ENCODE measurements around the gene PROSER2. TPM values are rescaled to one million over a fixed set of nuclear protein-coding genes. Genes with fewer than 3 reads are reported as not detected.

Gene PROSER2
- total and polyA plus RNA-seq, 2 of the 13 experiments (the other 11 are each of a cell fraction or from before 2014, with no cell fraction given) = 6.9 to 7.7 TPM

DNA sequence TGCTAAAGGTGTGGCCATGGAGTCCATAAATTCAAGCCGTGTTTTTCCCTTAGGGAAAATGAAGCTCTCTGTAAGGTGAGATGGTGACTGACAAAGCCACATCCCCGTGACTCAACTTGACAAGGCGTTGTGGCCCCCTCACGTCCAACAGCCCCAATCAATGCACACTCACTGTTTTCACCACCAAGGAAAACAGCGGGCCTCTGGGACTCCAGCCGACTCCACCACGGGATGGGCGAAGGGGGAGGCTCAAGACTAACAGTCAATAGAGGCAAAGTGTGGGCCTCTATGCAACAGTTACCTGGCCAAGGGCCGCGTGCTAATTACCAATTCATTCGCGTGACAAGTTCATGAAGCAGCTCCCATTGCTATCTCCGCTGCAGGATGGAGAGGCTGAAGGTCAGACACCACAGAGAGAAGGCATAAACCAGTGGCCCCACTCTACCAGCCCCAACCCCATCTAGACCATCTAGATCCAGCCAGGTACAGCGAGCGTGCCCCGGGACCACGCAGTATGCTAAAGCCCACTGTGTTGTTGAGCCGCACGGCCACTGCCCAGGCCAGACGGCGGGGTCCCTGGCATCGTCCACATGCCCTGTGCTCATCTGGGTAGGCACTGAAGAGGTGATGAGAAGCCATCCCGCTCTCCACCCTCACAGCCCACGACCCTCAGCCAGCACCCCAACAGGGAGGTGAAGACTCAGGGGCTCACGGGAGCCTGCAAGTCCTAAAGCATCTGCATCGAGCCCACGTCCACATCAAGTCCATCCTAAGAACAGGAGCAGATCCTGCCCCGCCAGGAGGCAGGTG, 76.1 kb downstream of the PROSER2 start:
- Histone ChIP-seq H3K9me3 (ENCODE audit: low read length) (no peaks in the 10 kb centered on the region), H3K27ac (ENCODE audit: extremely low read length, insufficient read depth, low read length) (no peak overlapping the region), H4K20me1 (ENCODE audit: insufficient read depth, low read length) (no peaks in the 10 kb centered on the region), H3K4me1 (ENCODE audit: insufficient read depth, low read length) (peaks cover 49% of the 10 kb centered on the region), H3K36me3 (replicated peaks in 1 of 2; ENCODE audit: control insufficient read depth in 1 of 2, insufficient read depth in 2 of 2, low read length in 2 of 2) (no peaks in the 10 kb centered on the region), H3K79me2 (ENCODE audit: insufficient read depth, low read length) (no peaks in the 10 kb centered on the region), H3K9ac (ENCODE audit: insufficient read depth, low read depth, low read length) (peak overlapping the region; percentile 5; the same call in 1 of the 2 replicates), H3K27me3 (ENCODE audit: control insufficient read depth in 1 of 2, insufficient read depth in 2 of 2, low read length in 2 of 2) (no peaks in the 10 kb centered on the region), H2AFZ (ENCODE audit: low read length) (no peak overlapping the region), H3K4me2 (ENCODE audit: low read depth, low read length) (peak overlapping the region; percentile 72), H3K4me3 (replicated peaks in 1 of 3; ENCODE audit: insufficient read depth in 1 of 3, low read depth in 2 of 3, low read length in 3 of 3) (peak overlapping the region in 1 of 3 experiments; percentile 49; a peak in 1 of 6 replicates)
- in situ Hi-C loops (cut with HindIII; ENCODE audit: extremely low pct_ligation_motif_present, low pct_unique_long_range_greater_than_20kb) (no loop called here), intact Hi-C loops (cut with micrococcal nuclease; ENCODE audit: unreplicated experiment) (no loop called here)
- ATAC-seq (no peak), DNase-seq (ENCODE audit: low spot score) (no peak), FAIRE-seq (no peak)
- CTCF ChIA-PET (ENCODE audit: low intra/inter-chr PET ratio, low total read pairs) = no interaction called here
- TF ChIP-seq ZNF724P (CRISPR knock-in tag; IDR thresholded peaks at IDR 0.05; ENCODE audit: borderline replicate concordance) (no peak), BCL6 (CRISPR knock-in tag; IDR thresholded peaks at IDR 0.05) (no peak), SP2 (CRISPR knock-in tag; IDR thresholded peaks at IDR 0.05) (no peak), MAFF (IDR thresholded peaks at IDR 0.05; ENCODE audit: low read depth, low read length) (no peak), ZNF598 (CRISPR knock-in tag; IDR thresholded peaks at IDR 0.05; ENCODE audit: borderline replicate concordance) (no peak), SPEN (CRISPR knock-in tag; IDR thresholded peaks at IDR 0.05; ENCODE audit: low read depth) (no peak), KLF12 (CRISPR knock-in tag; IDR thresholded peaks at IDR 0.05; ENCODE audit: borderline replicate concordance) (no peak), SMYD3 (CRISPR knock-in tag; IDR thresholded peaks at IDR 0.05) (no peak), CBX2 (IDR thresholded peaks at IDR 0.05; ENCODE audit: low read depth, low read length) (no peak), CBX2 (CRISPR knock-in tag; IDR thresholded peaks at IDR 0.05; ENCODE audit: low read depth) (no peak), ZNF737 (CRISPR knock-in tag; IDR thresholded peaks at IDR 0.05; ENCODE audit: borderline replicate concordance) (no peak), ZSCAN9 (CRISPR knock-in tag; IDR thresholded peaks at IDR 0.05; ENCODE audit: borderline replicate concordance) (no peak), ESRRA (CRISPR knock-in tag; IDR thresholded peaks at IDR 0.05; ENCODE audit: low read depth) (no peak)
- TF ChIP-seq, protein P1, sequence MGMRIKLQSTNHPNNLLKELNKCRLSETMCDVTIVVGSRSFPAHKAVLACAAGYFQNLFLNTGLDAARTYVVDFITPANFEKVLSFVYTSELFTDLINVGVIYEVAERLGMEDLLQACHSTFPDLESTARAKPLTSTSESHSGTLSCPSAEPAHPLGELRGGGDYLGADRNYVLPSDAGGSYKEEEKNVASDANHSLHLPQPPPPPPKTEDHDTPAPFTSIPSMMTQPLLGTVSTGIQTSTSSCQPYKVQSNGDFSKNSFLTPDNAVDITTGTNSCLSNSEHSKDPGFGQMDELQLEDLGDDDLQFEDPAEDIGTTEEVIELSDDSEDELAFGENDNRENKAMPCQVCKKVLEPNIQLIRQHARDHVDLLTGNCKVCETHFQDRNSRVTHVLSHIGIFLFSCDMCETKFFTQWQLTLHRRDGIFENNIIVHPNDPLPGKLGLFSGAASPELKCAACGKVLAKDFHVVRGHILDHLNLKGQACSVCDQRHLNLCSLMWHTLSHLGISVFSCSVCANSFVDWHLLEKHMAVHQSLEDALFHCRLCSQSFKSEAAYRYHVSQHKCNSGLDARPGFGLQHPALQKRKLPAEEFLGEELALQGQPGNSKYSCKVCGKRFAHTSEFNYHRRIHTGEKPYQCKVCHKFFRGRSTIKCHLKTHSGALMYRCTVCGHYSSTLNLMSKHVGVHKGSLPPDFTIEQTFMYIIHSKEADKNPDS (CRISPR knock-in tag; IDR thresholded peaks at IDR 0.05) = 0 out of 2 replicates have a peak, but pooled peaks have one; percentile 28
- TF ChIP-seq, protein P2, sequence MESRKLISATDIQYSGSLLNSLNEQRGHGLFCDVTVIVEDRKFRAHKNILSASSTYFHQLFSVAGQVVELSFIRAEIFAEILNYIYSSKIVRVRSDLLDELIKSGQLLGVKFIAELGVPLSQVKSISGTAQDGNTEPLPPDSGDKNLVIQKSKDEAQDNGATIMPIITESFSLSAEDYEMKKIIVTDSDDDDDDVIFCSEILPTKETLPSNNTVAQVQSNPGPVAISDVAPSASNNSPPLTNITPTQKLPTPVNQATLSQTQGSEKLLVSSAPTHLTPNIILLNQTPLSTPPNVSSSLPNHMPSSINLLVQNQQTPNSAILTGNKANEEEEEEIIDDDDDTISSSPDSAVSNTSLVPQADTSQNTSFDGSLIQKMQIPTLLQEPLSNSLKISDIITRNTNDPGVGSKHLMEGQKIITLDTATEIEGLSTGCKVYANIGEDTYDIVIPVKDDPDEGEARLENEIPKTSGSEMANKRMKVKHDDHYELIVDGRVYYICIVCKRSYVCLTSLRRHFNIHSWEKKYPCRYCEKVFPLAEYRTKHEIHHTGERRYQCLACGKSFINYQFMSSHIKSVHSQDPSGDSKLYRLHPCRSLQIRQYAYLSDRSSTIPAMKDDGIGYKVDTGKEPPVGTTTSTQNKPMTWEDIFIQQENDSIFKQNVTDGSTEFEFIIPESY (CRISPR knock-in tag; IDR thresholded peaks at IDR 0.05) = peak; percentile 7; the same call in 1 of the 2 replicates
- TF ChIP-seq, protein P3, sequence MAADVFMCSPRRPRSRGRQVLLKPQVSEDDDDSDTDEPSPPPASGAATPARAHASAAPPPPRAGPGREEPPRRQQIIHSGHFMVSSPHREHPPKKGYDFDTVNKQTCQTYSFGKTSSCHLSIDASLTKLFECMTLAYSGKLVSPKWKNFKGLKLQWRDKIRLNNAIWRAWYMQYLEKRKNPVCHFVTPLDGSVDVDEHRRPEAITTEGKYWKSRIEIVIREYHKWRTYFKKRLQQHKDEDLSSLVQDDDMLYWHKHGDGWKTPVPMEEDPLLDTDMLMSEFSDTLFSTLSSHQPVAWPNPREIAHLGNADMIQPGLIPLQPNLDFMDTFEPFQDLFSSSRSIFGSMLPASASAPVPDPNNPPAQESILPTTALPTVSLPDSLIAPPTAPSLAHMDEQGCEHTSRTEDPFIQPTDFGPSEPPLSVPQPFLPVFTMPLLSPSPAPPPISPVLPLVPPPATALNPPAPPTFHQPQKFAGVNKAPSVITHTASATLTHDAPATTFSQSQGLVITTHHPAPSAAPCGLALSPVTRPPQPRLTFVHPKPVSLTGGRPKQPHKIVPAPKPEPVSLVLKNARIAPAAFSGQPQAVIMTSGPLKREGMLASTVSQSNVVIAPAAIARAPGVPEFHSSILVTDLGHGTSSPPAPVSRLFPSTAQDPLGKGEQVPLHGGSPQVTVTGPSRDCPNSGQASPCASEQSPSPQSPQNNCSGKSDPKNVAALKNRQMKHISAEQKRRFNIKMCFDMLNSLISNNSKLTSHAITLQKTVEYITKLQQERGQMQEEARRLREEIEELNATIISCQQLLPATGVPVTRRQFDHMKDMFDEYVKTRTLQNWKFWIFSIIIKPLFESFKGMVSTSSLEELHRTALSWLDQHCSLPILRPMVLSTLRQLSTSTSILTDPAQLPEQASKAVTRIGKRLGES (CRISPR knock-in tag; IDR thresholded peaks at IDR 0.05; ENCODE audit: borderline replicate concordance) = no peak
- POLR2A ChIA-PET = interaction anchor here (0.6 to 2.2 kb wide), 3 partner anchors 23 to 181 kb away, joined by 3 to 9 read pairs (median 3); no protein-coding TSS in a partner anchor
- no TSS peak for BruUV-seq (replicated peaks)
- 94% methylated on average over 5 of the region's 28 CpGs for WGBS (ENCODE audit: low lambda C conversion rate)

Data from HepG2 (cell line).